DND-41 (cell line): Measurements from ENCODE around the gene SRC.

Experiments
- EZH2 ChIP-seq: IDR thresholded peaks from 3 replicates; pipeline ENCODE4 v1.6.1; 2012; ENCODE audit warnings: borderline replicate concordance, low read depth, mild to moderate bottlenecking, moderate library complexity, low read length, inconsistent platforms; ENCODE audit not compliant: severe bottlenecking
- TF ChIP-seq, protein P1 (sequence below): IDR thresholded peaks from 2 replicates; pipeline ENCODE4 v1.5.1; 2012; ENCODE audit warnings: borderline replicate concordance, low read length, moderate library complexity, mild to moderate bottlenecking; ENCODE audit not compliant: poor library complexity, severe bottlenecking; ENCODE audit errors: extremely low read depth

GRCh38 chr20:37337208-37337991 lies 8.5 kb upstream of the SRC start:
- TF ChIP-seq, protein P1, sequence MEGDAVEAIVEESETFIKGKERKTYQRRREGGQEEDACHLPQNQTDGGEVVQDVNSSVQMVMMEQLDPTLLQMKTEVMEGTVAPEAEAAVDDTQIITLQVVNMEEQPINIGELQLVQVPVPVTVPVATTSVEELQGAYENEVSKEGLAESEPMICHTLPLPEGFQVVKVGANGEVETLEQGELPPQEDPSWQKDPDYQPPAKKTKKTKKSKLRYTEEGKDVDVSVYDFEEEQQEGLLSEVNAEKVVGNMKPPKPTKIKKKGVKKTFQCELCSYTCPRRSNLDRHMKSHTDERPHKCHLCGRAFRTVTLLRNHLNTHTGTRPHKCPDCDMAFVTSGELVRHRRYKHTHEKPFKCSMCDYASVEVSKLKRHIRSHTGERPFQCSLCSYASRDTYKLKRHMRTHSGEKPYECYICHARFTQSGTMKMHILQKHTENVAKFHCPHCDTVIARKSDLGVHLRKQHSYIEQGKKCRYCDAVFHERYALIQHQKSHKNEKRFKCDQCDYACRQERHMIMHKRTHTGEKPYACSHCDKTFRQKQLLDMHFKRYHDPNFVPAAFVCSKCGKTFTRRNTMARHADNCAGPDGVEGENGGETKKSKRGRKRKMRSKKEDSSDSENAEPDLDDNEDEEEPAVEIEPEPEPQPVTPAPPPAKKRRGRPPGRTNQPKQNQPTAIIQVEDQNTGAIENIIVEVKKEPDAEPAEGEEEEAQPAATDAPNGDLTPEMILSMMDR: no peak
- TF ChIP-seq EZH2: no peak
